Measurements from ENCODE around the gene SRSF4.

DNA sequence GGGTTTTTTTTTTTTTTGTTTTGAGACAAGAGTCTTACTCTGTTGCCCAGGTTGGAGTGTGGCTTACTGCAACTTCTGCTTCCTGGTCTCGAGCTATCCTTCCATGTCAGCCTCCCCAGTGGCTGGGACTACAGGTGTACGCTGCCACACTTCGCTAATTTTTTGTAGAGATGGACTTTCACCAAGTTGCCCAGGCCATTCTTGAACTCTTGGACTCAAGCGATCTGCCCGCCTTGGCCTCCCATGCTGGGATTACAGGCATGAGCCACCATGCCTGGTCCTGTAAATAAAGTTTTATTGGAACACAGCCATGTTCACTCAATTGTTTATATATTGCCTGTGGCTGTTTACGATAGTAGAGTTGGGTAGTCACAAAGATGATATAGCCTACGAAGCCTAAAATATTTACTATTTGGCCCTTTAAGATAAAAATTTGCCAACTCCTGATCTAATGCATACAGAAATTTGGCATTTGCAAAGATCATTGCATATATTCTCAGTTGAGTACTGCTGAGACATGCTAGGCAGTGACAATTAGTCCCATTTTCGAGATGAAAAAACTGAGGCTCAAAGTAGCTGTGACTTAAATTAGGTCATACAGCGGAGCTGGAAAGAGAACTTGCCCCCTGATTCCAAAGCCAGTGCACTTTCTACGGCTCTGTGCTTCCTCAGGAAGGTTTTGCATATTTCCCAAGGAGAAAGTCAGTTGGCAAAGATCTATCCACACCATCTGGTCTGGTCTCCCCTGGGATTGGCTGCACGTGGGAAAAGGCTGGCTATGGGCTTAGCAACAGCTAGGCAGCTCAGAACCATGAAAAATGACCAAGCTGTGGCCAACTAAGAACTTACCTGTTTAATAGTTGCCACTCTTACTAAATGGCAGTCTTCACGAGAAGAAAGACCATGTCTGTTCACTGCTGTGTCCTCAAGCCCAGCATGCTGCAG is 29.7 kb upstream of the SRSF4 start:
- TF ChIP-seq, protein P1, sequence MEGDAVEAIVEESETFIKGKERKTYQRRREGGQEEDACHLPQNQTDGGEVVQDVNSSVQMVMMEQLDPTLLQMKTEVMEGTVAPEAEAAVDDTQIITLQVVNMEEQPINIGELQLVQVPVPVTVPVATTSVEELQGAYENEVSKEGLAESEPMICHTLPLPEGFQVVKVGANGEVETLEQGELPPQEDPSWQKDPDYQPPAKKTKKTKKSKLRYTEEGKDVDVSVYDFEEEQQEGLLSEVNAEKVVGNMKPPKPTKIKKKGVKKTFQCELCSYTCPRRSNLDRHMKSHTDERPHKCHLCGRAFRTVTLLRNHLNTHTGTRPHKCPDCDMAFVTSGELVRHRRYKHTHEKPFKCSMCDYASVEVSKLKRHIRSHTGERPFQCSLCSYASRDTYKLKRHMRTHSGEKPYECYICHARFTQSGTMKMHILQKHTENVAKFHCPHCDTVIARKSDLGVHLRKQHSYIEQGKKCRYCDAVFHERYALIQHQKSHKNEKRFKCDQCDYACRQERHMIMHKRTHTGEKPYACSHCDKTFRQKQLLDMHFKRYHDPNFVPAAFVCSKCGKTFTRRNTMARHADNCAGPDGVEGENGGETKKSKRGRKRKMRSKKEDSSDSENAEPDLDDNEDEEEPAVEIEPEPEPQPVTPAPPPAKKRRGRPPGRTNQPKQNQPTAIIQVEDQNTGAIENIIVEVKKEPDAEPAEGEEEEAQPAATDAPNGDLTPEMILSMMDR (IDR thresholded peaks at IDR 0.05) = no peak
- no peak for TF ChIP-seq POLR2A (IDR thresholded peaks at IDR 0.05)
- TF ChIP-seq POLR2AphosphoS5 (IDR thresholded peaks at IDR 0.05) = no peak

All from gastroesophageal sphincter (tissue), 3 donors.